A673 (cell line): ENCODE measurements around the gene SDHAF1.

Experiments
- CTCF ChIP-seq: fragments of 300-800, 200-600 bp; sonication (generic); conservative IDR thresholded peaks from 2 replicates; pipeline ENCODE4 v1.5.1; 2017; ENCODE audit warnings: low read depth, mild to moderate bottlenecking, antibody characterized with exemption, low read length, moderate library complexity, mixed read lengths
- EZH2 ChIP-seq: fragments of 200-600 bp; sonication (generic); IDR thresholded peaks from 2 replicates; pipeline ENCODE4 v1.6.1; 2017; ENCODE audit warnings: borderline replicate concordance, low read depth, mild to moderate bottlenecking, mixed read lengths, antibody characterized with exemption, low read length; ENCODE audit not compliant: poor library complexity, severe bottlenecking

GRCh38 chr19:36031308-36031707 is 36.3 kb downstream of the SDHAF1 start:
- no peak for TF ChIP-seq CTCF
- TF ChIP-seq EZH2: no peak
